Astrocyte of the hippocampus (primary cell): ENCODE measurements around the gene GATD1.
A peak's percentile ranks its signal among the peaks of the same experiment; 100 is the strongest.

Source experiments
- DNase-seq: peaks from one replicate; pipeline ENCODE4 v3.0.0; 2011; ENCODE audit warnings: low read depth, low spot score

GATD1 gene

GRCh38 chr11:812390-812789 is 35.1 kb upstream of the GATD1 start:
- no peak for DNase-seq

- DNase-seq = no peak
Measured at GRCh38 chr11:811446-812245, 34.4 kb upstream of the GATD1 start.

GRCh38 chr11:810040-810567 is 32.8 kb upstream of the GATD1 start:
- DNase-seq = no peak

GRCh38 chr11:809287-810039 is 32.2 kb upstream of the GATD1 start, which contains the start of gene RPLP2:
TSS of gene RPLP2 (plus strand) at chr11:809967. CDS start at chr11:810235, 268 bp downstream.
- peak; percentile 99 for DNase-seq

- DNase-seq = no peak
Measured at GRCh38 chr11:808427-809286, 31.4 kb upstream of the GATD1 start.

- DNase-seq = no peak
Measured at GRCh38 chr11:804599-804964, 27.3 kb upstream of the GATD1 start.

GRCh38 chr11:803770-804598 is 26.7 kb upstream of the GATD1 start:
- no peak for DNase-seq

- no peak for DNase-seq
Measured at GRCh38 chr11:803467-803742, 26.1 kb upstream of the GATD1 start.

- DNase-seq = no peak
Measured at GRCh38 chr11:802693-803466, 25.6 kb upstream of the GATD1 start.

GRCh38 chr11:802018-802617 is 24.8 kb upstream of the GATD1 start:
- DNase-seq = no peak

- DNase-seq = no peak
Measured at GRCh38 chr11:801097-801780, 24.0 kb upstream of the GATD1 start.

GRCh38 chr11:800473-800872 is 23.2 kb upstream of the GATD1 start:
- no peak for DNase-seq

- no peak for DNase-seq
Measured at GRCh38 chr11:799641-800316, 22.5 kb upstream of the GATD1 start.

- peak; percentile 95 for DNase-seq
Measured at GRCh38 chr11:798093-798713, 20.9 kb upstream of the GATD1 start, which contains the start of gene SLC25A22. TSS of gene SLC25A22 (minus strand) at chr11:798281. CDS start at chr11:795006, 3,275 bp downstream.

- DNase-seq = peak; percentile 86
Measured at GRCh38 chr11:797296-798092, 20.2 kb upstream of the GATD1 start.

GRCh38 chr11:796565-797295 is 19.4 kb upstream of the GATD1 start:
- DNase-seq = no peak
